ENCODE data around the gene HDAC4. TPM values are rescaled to one million over a fixed set of nuclear protein-coding genes. Genes with fewer than 3 reads are reported as not detected.

Gene HDAC4
- total RNA-seq, 4 donors from 2014 or later: 12.9 to 91.6 (median 39.8) TPM

DNA sequence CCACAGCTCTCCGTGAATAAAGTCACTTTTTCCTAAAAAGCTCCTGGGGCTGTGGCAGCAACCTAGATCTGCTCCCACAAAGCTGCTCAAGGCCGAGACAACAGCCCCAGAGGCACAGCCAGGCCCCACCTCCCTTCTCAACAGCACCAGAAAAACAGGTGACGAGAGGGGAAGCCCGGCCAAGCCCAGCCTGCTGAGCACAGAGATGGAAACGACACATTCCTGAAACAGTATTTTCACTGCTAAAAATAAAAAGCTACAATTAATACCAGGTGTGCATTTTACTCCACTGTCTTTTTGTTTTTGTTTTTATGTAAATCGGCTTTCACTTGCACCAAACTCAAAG lies 199.3 kb downstream of the HDAC4 start:
- no peak for TF ChIP-seq POLR2A (IDR thresholded peaks at IDR 0.05)
- TF ChIP-seq, protein P1, sequence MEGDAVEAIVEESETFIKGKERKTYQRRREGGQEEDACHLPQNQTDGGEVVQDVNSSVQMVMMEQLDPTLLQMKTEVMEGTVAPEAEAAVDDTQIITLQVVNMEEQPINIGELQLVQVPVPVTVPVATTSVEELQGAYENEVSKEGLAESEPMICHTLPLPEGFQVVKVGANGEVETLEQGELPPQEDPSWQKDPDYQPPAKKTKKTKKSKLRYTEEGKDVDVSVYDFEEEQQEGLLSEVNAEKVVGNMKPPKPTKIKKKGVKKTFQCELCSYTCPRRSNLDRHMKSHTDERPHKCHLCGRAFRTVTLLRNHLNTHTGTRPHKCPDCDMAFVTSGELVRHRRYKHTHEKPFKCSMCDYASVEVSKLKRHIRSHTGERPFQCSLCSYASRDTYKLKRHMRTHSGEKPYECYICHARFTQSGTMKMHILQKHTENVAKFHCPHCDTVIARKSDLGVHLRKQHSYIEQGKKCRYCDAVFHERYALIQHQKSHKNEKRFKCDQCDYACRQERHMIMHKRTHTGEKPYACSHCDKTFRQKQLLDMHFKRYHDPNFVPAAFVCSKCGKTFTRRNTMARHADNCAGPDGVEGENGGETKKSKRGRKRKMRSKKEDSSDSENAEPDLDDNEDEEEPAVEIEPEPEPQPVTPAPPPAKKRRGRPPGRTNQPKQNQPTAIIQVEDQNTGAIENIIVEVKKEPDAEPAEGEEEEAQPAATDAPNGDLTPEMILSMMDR (IDR thresholded peaks at IDR 0.05): no peak
- Histone ChIP-seq H3K27me3 (no peaks in the 10 kb centered on the region), H3K9me3 (no peaks in the 10 kb centered on the region), H3K27ac (peak overlapping the region in 2 of 3 donors; percentile 42 to 53), H3K4me3 (replicated peaks in 1 of 3) (no peak overlapping the region), H3K36me3 (no peaks in the 10 kb centered on the region), H3K4me1 (peaks cover 0 to 10% of the 10 kb centered on the region in 2 donors)
- intact Hi-C loops (cut with DNase I): no loop called here
- WGBS, 2 donors: 57 to 65% methylated on average over 6 of the region's 6 CpGs
- peak; percentile 33 to 61 for DNase-seq

DNA sequence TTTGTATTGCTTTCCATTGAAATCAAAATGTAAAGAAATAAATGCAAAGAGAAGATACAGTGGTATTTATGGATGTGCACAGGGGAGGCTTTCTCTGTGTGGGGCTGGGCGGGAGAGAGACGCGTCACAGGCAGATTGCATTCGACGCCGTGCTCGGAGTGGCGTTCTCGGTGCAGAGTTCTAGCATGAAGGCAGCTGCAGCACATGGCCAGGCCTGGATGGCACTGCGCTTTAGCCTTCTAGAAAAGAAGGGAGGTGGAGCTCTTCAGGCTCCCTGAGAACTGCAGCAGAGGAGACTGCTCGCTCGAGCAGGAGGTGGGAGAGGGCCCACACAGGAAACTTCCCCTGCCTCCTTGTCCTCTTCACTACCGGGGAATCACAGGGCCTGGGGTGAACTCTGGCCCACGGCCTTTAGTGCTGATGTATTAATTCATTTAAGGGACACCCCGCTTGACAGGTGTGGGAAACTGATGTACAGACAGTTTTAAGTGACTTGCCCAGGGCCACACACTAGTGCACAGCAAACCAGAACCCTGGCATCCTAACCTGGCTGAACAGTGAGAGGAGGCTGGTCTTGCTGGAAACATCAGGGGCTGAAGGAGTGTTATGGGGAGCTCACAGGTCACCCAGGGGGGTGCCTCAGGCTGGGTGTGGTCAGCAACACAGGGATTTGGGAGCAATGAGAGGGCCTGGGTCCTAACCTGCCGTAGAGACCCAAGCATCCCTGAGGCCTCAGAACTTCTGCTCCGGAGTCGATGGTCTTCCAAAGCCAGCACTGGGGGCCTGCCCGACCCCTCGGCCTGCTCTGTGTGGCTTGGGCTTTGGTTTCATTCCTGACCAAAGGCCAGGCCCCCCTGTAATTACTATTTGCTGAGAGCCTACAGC lies 199.9 kb downstream of the HDAC4 start:
- DNase-seq: no peak
- 87 to 89% methylated on average over 15 to 20 of the region's 20 CpGs for WGBS, 2 donors
- Histone ChIP-seq H3K4me3 (replicated peaks in 1 of 3) (no peak overlapping the region), H3K27me3 (no peaks in the 10 kb centered on the region), H3K9me3 (no peaks in the 10 kb centered on the region), H3K27ac (peak overlapping the region in 2 of 3 donors; percentile 42 to 53), H3K36me3 (no peaks in the 10 kb centered on the region), H3K4me1 (peaks cover 0 to 10% of the 10 kb centered on the region in 2 donors)
- intact Hi-C loops (cut with DNase I): no loop called here
- TF ChIP-seq, protein P1 (IDR thresholded peaks at IDR 0.05): no peak
- no peak for TF ChIP-seq POLR2A (IDR thresholded peaks at IDR 0.05)

DNA sequence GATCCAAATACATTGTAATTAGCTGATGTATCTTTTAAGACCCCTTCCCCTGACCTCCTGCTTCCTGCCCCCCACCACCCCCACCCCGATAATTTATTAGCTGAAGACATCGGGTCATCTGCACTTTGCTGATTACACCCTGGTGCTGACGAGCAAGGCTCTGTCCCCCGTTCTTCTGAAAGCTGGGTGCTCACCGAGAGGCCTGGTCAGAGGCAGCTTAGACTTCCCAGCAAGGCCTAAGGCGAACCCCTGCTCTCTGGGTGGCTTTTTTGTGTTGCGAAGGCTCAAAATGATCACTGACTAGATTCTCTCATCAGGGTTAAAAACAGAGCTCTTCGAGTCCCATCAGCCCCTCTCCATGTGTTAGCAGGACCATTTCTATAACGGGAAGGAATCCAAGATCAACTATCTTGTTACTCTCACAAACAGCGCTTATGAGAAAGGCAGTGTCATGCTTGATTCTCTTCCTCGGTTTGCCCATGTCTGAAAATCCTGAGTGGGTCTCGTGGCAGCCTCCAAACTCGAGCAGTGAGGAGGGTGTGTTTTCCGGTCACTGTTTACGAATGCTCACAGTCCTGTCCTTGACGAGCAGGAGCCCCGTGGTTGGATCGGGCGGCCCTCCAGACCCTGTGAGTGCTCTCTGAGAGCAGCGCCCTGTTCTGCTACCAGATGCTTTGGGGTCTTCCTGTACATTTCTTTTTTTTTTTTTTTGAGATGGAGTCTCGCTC lies 201.6 kb downstream of the HDAC4 start:
- peaks cover 0 to 10% of the 10 kb centered on the region in 2 donors for H3K4me1 ChIP-seq
- 63 to 64% methylated on average over 19 to 21 of the region's 21 CpGs for WGBS, 2 donors
- no peaks in the 10 kb centered on the region for H3K9me3 ChIP-seq
- peak overlapping the region in 1 of 3 donors; percentile 70 for H3K27ac ChIP-seq
- intact Hi-C loops (cut with DNase I): no loop called here
- H3K36me3 ChIP-seq: no peaks in the 10 kb centered on the region
- DNase-seq: peak; percentile 80
- TF ChIP-seq, protein P1 (IDR thresholded peaks at IDR 0.05): no peak
- no peak for TF ChIP-seq POLR2A (IDR thresholded peaks at IDR 0.05)
- H3K27me3 ChIP-seq: no peaks in the 10 kb centered on the region
- no peak overlapping the region for H3K4me3 ChIP-seq (replicated peaks in 1 of 3)

DNA sequence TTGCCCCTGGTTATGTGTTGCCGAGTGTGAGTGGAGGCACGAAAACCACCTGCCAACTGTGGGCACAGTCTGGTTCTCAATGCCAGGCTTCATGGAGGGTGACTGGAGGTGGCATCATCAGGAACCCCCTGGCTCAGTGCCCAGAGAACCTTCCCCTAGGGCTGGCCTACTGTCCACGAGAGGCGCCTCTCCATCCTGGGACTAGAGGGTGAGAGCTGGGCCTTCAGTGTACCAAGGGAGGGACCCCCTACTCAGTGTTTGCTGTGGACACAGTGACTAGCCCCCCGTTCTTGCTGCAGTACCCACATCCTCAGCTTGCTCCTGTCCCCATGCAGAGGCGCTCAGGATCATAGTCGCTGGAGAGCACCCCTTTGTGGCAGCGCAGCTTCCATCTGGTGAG lies 202.6 kb downstream of the HDAC4 start:
- Histone ChIP-seq H3K27ac (no peak overlapping the region), H3K4me1 (peaks cover 0 to 19% of the 10 kb centered on the region in 2 donors), H3K36me3 (no peaks in the 10 kb centered on the region), H3K27me3 (no peaks in the 10 kb centered on the region), H3K4me3 (replicated peaks in 1 of 3) (no peak overlapping the region), H3K9me3 (no peaks in the 10 kb centered on the region)
- WGBS, 2 donors: 85 to 94% methylated on average over 7 to 8 of the region's 8 CpGs
- no peak for DNase-seq
- TF ChIP-seq POLR2A (IDR thresholded peaks at IDR 0.05): no peak
- TF ChIP-seq, protein P1 (IDR thresholded peaks at IDR 0.05): no peak
- intact Hi-C loops (cut with DNase I): no loop called here

DNA sequence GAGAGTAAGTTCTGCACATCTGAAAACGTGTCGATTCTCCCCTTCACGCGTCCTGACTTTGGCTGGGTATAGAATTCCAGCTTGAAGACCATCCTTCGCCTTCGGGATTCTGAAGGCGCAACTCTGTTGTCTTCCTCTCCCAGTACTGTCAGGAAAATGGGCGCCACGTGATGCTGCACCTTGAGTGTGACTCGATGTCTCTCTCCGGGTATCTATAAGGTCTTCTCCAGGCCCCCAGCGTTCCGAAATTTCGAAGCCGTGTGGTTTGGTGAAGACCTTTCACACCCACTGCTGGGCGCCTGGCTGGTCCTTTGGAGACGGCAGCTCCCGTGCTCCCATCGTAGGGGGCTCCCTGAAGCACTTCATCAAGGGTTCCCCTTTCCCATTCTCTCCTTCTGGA lies 203.7 kb downstream of the HDAC4 start:
- H3K4me1 ChIP-seq: peaks cover 0 to 19% of the 10 kb centered on the region in 2 donors
- no peak for TF ChIP-seq POLR2A (IDR thresholded peaks at IDR 0.05)
- TF ChIP-seq, protein P1 (IDR thresholded peaks at IDR 0.05): no peak
- WGBS, 2 donors: 93 to 97% methylated on average over 19 of the region's 19 CpGs
- H3K36me3 ChIP-seq: no peaks in the 10 kb centered on the region
- DNase-seq: no peak
- H3K4me3 ChIP-seq (replicated peaks in 1 of 3): no peak overlapping the region
- no peaks in the 10 kb centered on the region for H3K9me3 ChIP-seq
- no peaks in the 10 kb centered on the region for H3K27me3 ChIP-seq
- H3K27ac ChIP-seq: no peak overlapping the region
- intact Hi-C loops (cut with DNase I): no loop called here
